ENCODE data around the gene IL13RA1.
"Not testable (repeated sequence)": the region's sequence is repeated elsewhere in the genome, so short reads cannot be mapped to it uniquely, and the experiment has no call there.

Gene IL13RA1

GRCh38 chrX:118720058-118720707 is 7.2 kb upstream of the IL13RA1 start:
- H3K9me3 Mint-ChIP-seq: no peaks in the 10 kb centered on the region
- ATAC-seq: no peak
- peak overlapping the region; percentile 54 for H3K27ac Mint-ChIP-seq
- H3K4me1 Mint-ChIP-seq: peaks cover 70% of the 10 kb centered on the region
- H3K4me3 Mint-ChIP-seq: no peak overlapping the region
- H3K36me3 Mint-ChIP-seq: peaks cover 7% of the 10 kb centered on the region
- no peaks in the 10 kb centered on the region for H3K27me3 Mint-ChIP-seq

GRCh38 chrX:118723376-118723775 is 4.0 kb upstream of the IL13RA1 start:
- peak overlapping the region; percentile 88 for H3K27ac Mint-ChIP-seq
- H3K36me3 Mint-ChIP-seq: peaks cover 7% of the 10 kb centered on the region
- H3K4me3 Mint-ChIP-seq: peak overlapping the region; percentile 56
- H3K4me1 Mint-ChIP-seq: peaks cover 77% of the 10 kb centered on the region
- H3K9me3 Mint-ChIP-seq: no peaks in the 10 kb centered on the region
- H3K27me3 Mint-ChIP-seq: no peaks in the 10 kb centered on the region
- no peak for ATAC-seq

GRCh38 chrX:118724365-118724764 is 3.0 kb upstream of the IL13RA1 start:
- H3K36me3 Mint-ChIP-seq: peaks cover 7% of the 10 kb centered on the region
- ATAC-seq: peak; percentile 42

GRCh38 chrX:118724775-118725174 is 2.6 kb upstream of the IL13RA1 start:
- Mint-ChIP-seq H3K4me3 (peak overlapping the region; percentile 56), H3K4me1 (peaks cover 77% of the 10 kb centered on the region), H3K36me3 (peaks cover 7% of the 10 kb centered on the region), H3K9me3 (no peaks in the 10 kb centered on the region), H3K27ac (peak overlapping the region; percentile 88), H3K27me3 (no peaks in the 10 kb centered on the region)
- peak; percentile 51 for ATAC-seq

More at GRCh38 chrX:118724365-118724764, 3.0 kb upstream of the IL13RA1 start:
- Mint-ChIP-seq H3K27ac (peak overlapping the region; percentile 88), H3K4me3 (peak overlapping the region; percentile 56), H3K9me3 (no peaks in the 10 kb centered on the region), H3K4me1 (peaks cover 77% of the 10 kb centered on the region), H3K27me3 (no peaks in the 10 kb centered on the region)

GRCh38 chrX:118726396-118726795 is 1.0 kb upstream of the IL13RA1 start:
- Mint-ChIP-seq H3K27ac (peak overlapping the region; percentile 88), H3K36me3 (peaks cover 14% of the 10 kb centered on the region), H3K4me1 (peaks cover 75% of the 10 kb centered on the region), H3K9me3 (no peaks in the 10 kb centered on the region), H3K4me3 (peak overlapping the region; percentile 93), H3K27me3 (no peaks in the 10 kb centered on the region)
- ATAC-seq: no peak

GRCh38 chrX:118727686-118728339 is 407 bp downstream of the IL13RA1 start:
- ATAC-seq: peak; percentile 39
- peak overlapping the region; percentile 88 for H3K27ac Mint-ChIP-seq
- H3K27me3 Mint-ChIP-seq: no peaks in the 10 kb centered on the region
- no peaks in the 10 kb centered on the region for H3K9me3 Mint-ChIP-seq
- peaks cover 71% of the 10 kb centered on the region for H3K4me1 Mint-ChIP-seq
- peak overlapping the region; percentile 93 for H3K4me3 Mint-ChIP-seq
- peaks cover 13% of the 10 kb centered on the region for H3K36me3 Mint-ChIP-seq

- peaks cover 59% of the 10 kb centered on the region for H3K4me1 Mint-ChIP-seq
- H3K36me3 Mint-ChIP-seq: peaks cover 13% of the 10 kb centered on the region
- H3K27me3 Mint-ChIP-seq: no peaks in the 10 kb centered on the region
- peak overlapping the region; percentile 93 for H3K4me3 Mint-ChIP-seq
- ATAC-seq: no peak
- H3K9me3 Mint-ChIP-seq: no peaks in the 10 kb centered on the region
- H3K27ac Mint-ChIP-seq: peak overlapping the region; percentile 88
Observed at GRCh38 chrX:118729042-118729652, 1.7 kb downstream of the IL13RA1 start.

GRCh38 chrX:118730500-118731247 is 3.3 kb downstream of the IL13RA1 start:
- no peak for ATAC-seq
- Mint-ChIP-seq H3K36me3 (peaks cover 15% of the 10 kb centered on the region), H3K9me3 (peaks cover under 1% of the 10 kb centered on the region), H3K27ac (peak overlapping the region; percentile 52), H3K4me1 (peaks cover 58% of the 10 kb centered on the region), H3K4me3 (peak overlapping the region; percentile 70), H3K27me3 (no peaks in the 10 kb centered on the region)

GRCh38 chrX:118732551-118732950 is 5.1 kb downstream of the IL13RA1 start:
- H3K4me1 Mint-ChIP-seq: peaks cover 65% of the 10 kb centered on the region

GRCh38 chrX:118734909-118735308 is 7.5 kb downstream of the IL13RA1 start:
- Mint-ChIP-seq H3K36me3 (peaks cover 33% of the 10 kb centered on the region), H3K4me3 (peak overlapping the region; percentile 43), H3K27ac (peak overlapping the region; percentile 98), H3K27me3 (no peaks in the 10 kb centered on the region), H3K9me3 (peaks cover 4% of the 10 kb centered on the region), H3K4me1 (peaks cover 52% of the 10 kb centered on the region)
- no peak for ATAC-seq

More at GRCh38 chrX:118732551-118732950, 5.1 kb downstream of the IL13RA1 start:
- not testable (repeated sequence) for H3K27me3 Mint-ChIP-seq, H3K27ac Mint-ChIP-seq, H3K9me3 Mint-ChIP-seq, ATAC-seq, H3K4me3 Mint-ChIP-seq
- H3K36me3 Mint-ChIP-seq: peaks cover 32% of the 10 kb centered on the region

- H3K27me3 Mint-ChIP-seq: no peaks in the 10 kb centered on the region
- peaks cover 4% of the 10 kb centered on the region for H3K9me3 Mint-ChIP-seq
- peaks cover 29% of the 10 kb centered on the region for H3K36me3 Mint-ChIP-seq
- H3K4me1 Mint-ChIP-seq: peaks cover 46% of the 10 kb centered on the region
- peak; percentile 79 for ATAC-seq
- peak overlapping the region; percentile 98 for H3K27ac Mint-ChIP-seq
- peak overlapping the region; percentile 78 for H3K4me3 Mint-ChIP-seq
Observed at GRCh38 chrX:118736394-118737010, 9.1 kb downstream of the IL13RA1 start.

GRCh38 chrX:118739577-118739976 is 12.2 kb downstream of the IL13RA1 start:
- H3K27ac Mint-ChIP-seq: no peak overlapping the region
- H3K27me3 Mint-ChIP-seq: no peaks in the 10 kb centered on the region
- H3K9me3 Mint-ChIP-seq: peaks cover 4% of the 10 kb centered on the region
- peaks cover 40% of the 10 kb centered on the region for H3K4me1 Mint-ChIP-seq
- ATAC-seq: no peak
- no peak overlapping the region for H3K4me3 Mint-ChIP-seq
- H3K36me3 Mint-ChIP-seq: peaks cover 28% of the 10 kb centered on the region

- Mint-ChIP-seq H3K4me1 (peaks cover 32% of the 10 kb centered on the region), H3K9me3 (peaks cover 4% of the 10 kb centered on the region), H3K4me3 (no peak overlapping the region), H3K27me3 (no peaks in the 10 kb centered on the region), H3K27ac (no peak overlapping the region), H3K36me3 (peaks cover 28% of the 10 kb centered on the region)
- ATAC-seq: no peak
Observed at GRCh38 chrX:118740276-118740889, 13.0 kb downstream of the IL13RA1 start.

- no peak for ATAC-seq
- peaks cover 13% of the 10 kb centered on the region for H3K36me3 Mint-ChIP-seq
- H3K4me1 Mint-ChIP-seq: peaks cover 14% of the 10 kb centered on the region
- H3K27me3 Mint-ChIP-seq: no peaks in the 10 kb centered on the region
- no peaks in the 10 kb centered on the region for H3K9me3 Mint-ChIP-seq
- no peak overlapping the region for H3K4me3 Mint-ChIP-seq
- no peak overlapping the region for H3K27ac Mint-ChIP-seq
Observed at GRCh38 chrX:118742176-118742575, 14.8 kb downstream of the IL13RA1 start.
